GM12872 (cell line): ENCODE data around the gene LRRTM4.

Experiments
- CTCF ChIP-seq: IDR thresholded peaks from 3 replicates; pipeline ENCODE4 v1.5.1; 2011; ENCODE audit warnings: low read depth, mild to moderate bottlenecking, low read length, moderate library complexity; ENCODE audit not compliant: insufficient read depth

The LRRTM4 gene

DNA sequence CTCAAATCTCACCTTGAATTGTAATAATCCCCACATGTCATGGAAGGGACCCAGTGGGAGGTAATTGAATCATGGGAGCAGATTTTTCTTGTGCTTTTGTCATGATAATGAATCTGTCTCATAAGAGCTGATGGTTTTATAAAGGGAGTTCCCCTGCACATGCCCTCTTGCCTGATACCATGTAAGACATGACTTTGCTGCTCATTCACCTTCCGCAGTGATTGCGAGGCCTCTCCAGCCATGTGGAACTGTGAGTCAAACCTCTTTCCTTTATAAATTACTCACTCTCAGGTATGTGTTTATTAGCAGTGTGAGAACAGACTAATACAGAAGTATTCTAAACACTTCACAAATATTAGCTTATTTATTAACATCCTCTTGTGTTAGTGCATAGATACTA lies 516.7 kb downstream of the LRRTM4 start:
- no peak for TF ChIP-seq CTCF

DNA sequence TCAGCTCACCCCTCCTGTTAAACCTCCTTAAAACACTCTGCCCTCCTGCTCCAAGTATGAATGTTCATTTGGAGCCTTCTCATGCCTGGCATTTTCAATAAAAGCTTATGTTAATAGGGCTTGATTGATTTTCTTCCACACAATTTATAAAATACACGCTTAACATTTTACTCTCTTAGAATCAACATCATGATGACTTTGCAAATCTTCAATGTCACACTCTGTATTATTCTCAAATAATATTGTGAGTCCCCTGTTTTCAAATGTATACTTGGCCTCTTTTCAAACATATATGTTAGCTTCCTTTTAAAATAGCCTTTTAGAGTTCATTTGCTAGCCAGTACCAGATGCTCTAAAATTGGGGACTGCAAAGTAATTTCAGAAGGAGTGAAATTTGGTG lies 520.3 kb downstream of the LRRTM4 start:
- TF ChIP-seq CTCF: no peak

DNA sequence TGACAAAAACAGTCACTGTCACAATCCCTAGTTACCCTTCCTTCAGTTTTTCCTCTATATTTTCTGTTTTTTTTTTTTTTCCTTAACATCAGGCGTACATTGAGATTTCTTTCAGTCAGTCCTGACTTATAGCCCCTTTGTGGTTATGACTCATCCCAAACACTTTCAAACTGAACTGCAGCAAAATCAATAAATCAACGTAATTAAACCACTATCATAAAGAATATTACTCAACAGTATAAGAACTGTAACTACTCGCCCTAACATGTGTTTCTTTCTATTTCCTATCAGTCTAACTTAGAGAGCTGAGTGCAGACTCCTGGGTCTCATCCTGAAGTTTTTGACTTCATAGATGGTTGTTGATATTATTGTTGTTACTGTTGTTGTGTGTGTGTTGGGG lies 523.5 kb downstream of the LRRTM4 start:
- TF ChIP-seq CTCF: no peak

DNA sequence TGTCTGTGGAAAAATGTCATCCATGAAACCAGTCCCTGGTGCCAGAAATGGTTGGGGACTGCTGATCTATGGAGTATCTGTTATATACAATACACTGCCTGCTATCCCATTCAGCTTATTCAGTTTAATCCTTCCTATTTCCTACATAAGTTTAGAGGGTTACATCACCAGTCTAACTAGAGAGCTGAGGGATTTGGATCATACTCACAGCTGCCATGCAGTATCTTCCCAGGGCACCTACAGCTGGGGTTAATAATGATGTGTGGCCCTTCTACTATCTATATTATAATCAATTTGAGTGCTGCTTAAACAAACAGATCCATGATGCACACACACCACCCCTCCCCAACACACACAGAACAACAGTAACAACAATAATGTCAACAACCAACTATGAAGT lies 524.0 kb downstream of the LRRTM4 start:
- TF ChIP-seq CTCF: no peak

DNA sequence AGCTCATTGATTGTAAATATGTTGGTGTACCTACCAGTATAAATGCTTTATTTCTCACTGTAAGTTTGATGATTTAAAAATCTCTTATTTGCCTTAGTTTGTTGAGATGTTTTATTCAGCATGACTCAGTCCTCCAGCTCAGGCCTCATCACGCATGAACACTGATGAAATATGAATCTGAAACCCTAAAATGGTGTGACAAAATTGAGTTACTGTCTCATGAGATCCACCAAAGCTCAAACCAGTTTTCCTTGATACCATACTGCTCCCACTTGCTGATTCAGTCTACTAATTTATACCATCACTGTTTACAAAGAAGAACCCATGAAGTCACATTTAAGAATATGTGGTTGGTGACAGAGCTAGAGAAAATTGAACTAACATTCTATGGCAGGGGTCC lies 524.9 kb downstream of the LRRTM4 start:
- TF ChIP-seq CTCF: no peak

DNA sequence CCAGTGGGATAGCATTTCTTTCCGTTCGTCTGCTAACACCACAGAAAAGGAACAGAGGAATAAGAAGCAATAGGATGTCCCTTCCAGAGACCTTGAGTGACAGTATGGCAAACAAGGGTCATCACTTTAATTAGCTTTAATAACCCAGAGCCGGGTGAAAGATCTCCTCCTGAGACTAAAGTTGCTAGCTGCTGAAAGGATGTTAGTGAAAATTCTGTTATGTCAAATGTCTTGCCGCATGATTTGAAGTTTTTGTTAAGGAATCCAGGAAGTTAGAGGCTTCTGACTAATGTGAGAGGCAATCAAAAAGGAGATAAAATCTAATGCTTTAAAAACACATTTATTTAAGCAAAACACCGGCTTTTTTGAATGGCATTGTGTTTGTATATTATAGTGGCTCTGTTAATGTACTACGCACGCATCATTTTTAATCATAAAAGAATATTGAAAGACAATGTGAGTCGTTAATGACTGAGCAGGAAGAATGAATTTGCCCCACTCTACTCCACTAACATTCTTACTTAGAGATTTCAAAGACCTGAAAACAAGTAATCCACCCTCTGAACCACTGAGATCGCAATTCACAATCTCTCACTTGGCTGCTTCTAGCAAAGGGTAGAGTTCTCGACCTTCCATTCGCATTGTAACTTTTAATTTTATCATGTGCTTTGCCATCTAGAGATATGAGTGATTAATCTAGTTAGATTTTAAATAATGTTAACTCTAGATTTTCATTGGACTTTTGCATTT lies 536.6 kb downstream of the LRRTM4 start:
- TF ChIP-seq CTCF: no peak

- TF ChIP-seq CTCF: no peak
Measured at GRCh38 chr2:76984359-76984758, 537.8 kb downstream of the LRRTM4 start.
